COLO668 (cell line): ENCODE measurements around the gene FGGY.

Source experiments
- DNase-seq: peaks from one replicate; lab custom pipeline; 2025; ENCODE audit not compliant: unreplicated experiment; lab: John Stamatoyannopoulos, UW

FGGY gene

DNA sequence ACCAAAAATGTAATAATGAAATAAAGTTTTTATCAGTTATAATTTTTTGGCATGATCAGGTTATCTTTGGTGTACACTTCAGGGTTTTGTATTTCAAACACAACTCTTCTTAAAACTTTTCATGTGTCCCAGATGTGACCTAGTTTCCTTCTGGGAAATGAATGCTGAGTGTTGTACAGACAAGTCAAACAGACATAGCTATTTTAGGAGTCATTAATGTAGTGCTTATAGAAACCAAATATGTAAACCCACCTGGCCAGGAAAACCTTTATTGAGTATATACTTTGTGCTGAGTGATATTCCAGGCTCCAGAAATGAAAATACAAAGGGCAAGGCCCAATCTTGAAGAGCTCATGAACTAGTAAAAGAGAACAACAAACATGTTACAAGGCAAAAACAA, 491.9 kb downstream of the FGGY start:
- no peak for DNase-seq

- DNase-seq: no peak
Measured at GRCh38 chr1:59798600-59798999, 501.7 kb downstream of the FGGY start.

DNA sequence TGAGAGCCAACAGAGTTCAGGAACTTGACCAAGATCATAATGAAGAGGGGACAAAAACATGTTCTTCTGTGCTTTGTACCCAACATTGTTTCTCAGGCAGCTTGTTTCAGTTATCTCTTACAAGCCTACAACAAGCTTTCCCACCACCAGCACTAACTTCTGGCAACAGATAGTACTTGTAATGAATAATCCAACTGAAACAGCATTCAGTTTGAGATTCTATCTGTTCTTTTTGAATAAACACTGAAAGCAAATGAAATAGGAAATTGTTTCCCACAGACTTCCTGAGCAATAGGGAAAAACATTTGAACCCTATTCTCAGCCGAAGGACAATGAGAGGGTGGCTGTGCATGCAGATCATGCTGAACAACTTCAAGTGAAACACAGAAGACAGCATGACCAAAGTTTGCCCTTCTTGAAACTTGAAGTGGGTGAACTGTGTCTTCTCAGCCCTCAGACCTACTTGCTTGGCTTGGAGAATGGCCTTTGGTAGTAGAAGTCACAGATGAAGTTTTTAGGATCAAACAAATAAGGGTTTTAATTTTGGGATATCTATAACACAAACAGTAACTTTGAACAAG, 506.7 kb downstream of the FGGY start:
- DNase-seq: no peak

DNA sequence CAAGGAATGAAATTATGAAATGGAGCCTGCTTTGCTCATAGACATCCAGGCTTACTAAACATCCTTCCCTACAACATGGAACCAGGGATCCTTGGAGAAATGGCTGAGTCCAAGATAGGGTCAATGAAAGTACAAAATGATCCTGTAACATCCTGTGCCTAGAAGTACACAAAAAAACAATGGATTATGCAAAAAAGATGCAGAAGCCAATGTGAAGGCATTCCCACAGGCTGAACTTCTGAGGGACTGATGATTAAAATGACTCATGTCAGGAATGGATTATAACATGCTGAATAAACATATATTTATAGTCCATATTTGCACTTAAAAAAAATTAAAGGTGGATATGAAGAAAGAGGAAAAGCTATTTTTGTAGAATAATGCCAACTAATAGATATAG, 507.4 kb downstream of the FGGY start:
- no peak for DNase-seq

GRCh38 chr1:59805554-59805953, 508.7 kb downstream of the FGGY start:
- no peak for DNase-seq
